GM18505 (cell line): ENCODE results near the gene GRIK2.
"Not testable (repeated sequence)": the region's sequence is repeated elsewhere in the genome, so short reads cannot be mapped to it uniquely, and the experiment has no call there.

Experiments
- ATAC-seq: cut with Tn5 transposase; IDR thresholded peaks from one replicate; pipeline ENCODE4 v1.9.1; 2021; ENCODE audit not compliant: unreplicated experiment
- POLR2A ChIP-seq: IDR thresholded peaks from 4 replicates; pipeline ENCODE4 v1.6.1; 2011; ENCODE audit warnings: borderline replicate concordance; ENCODE audit not compliant: insufficient read depth, insufficient read length; ENCODE audit errors: extremely low read depth

GRIK2 gene

GRCh38 chr6:101393251-101393828, at the start of gene GRIK2:
TSS of gene GRIK2 (plus strand) at chr6:101393708.
- TF ChIP-seq POLR2A: no peak

DNA sequence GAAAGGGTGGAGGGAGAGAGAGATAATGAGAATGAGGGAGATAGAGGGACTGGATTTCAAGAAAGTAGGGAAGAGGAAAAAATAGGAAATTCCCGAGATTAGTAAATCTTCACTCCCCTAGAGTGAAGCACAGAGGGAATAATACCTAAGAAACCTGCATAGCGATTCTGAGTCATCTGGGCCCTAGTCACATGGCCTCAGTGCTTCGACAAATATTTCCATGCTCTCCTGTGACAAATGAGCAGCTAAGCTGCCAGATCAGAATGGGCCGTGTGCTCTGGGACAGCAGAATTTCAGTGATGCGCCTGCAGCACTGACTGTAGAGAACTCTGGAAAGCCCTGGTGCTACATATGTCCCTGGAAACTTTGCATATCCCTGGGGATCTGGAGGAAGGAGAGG, 48.6 kb upstream of the GRIK2 start:
- no peak for ATAC-seq
- TF ChIP-seq POLR2A: no peak

More at GRCh38 chr6:101393251-101393828, at the start of gene GRIK2:
- no peak for ATAC-seq

DNA sequence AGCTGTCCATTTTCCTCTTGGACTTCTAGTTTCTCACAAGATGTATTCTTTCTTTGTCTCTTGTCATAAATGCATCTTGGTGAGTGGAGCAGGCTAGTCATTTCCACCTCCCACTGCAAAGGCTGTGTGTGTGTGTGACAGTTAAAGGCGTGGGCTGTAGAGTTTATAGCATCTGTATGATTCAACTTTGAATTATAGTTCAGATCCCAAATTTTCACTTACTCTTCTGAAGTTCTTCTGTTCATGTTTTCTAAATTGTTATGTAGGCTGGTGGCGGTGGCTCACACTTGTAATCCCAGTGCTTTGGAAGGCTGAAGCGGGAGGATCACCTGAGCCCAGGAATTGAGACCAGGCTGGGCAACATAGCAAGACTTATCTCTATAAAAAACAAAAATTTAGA, 44.7 kb upstream of the GRIK2 start:
- no peak for TF ChIP-seq POLR2A
- no peak for ATAC-seq

- not testable (repeated sequence) for ATAC-seq
Observed at GRCh38 chr6:101350631-101351030, 42.9 kb upstream of the GRIK2 start.

- TF ChIP-seq POLR2A: no peak
- ATAC-seq: no peak
Observed at GRCh38 chr6:101351173-101351572, 42.3 kb upstream of the GRIK2 start.

DNA sequence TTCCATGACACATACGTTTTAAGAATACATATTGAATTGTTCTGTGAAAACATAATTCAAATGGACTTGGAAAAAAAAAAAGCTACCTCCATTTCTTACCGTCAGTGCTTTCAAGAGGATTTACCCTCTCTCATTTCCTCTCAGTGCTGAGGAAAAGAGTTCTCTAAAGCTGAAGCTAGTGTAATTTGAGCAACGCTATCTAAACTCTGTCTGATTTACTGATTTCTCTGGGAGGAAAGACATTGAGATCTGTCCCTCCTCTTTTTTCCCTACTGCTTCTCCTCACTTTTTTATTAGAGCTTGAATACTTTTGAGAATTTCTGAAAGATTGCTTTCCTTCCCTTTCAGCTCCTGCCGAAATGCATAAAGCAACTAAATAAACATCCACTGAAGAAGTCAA, 41.2 kb upstream of the GRIK2 start:
- no peak for TF ChIP-seq POLR2A
- ATAC-seq: no peak

GRCh38 chr6:101365181-101365580, 28.3 kb upstream of the GRIK2 start:
- ATAC-seq: no peak
- TF ChIP-seq POLR2A: no peak

DNA sequence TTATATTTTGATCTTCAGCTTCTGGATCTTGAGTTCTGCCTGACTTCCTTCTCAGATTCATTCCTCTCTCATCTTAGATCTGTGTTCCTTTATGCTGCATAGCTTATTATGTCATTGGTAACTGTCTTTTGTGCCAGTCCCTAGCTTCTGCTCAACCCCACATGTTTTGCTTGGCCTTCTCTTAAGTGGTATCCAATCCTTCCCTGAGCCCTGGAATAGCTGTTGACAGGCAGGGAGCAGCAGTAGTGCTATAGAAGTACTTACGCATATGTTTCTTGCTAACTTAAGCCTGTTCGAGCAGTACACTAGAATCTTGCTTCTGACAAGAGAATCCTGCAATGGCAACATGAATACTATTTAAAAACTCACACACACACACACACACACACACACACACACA, 13.6 kb upstream of the GRIK2 start:
- ATAC-seq: no peak
- TF ChIP-seq POLR2A: no peak

GRCh38 chr6:101380897-101381630, 12.4 kb upstream of the GRIK2 start:
- no peak for TF ChIP-seq POLR2A
- ATAC-seq: no peak

- ATAC-seq: not testable (repeated sequence)
Observed at GRCh38 chr6:101383747-101384146, 9.8 kb upstream of the GRIK2 start.

GRCh38 chr6:101386982-101387381, 6.5 kb upstream of the GRIK2 start:
- ATAC-seq: no peak
- no peak for TF ChIP-seq POLR2A

- no peak for ATAC-seq
- no peak for TF ChIP-seq POLR2A
Observed at GRCh38 chr6:101391772-101392585, 1.5 kb upstream of the GRIK2 start.

GRCh38 chr6:101392586-101393230, 800 bp upstream of the GRIK2 start:
- TF ChIP-seq POLR2A: no peak
- no peak for ATAC-seq
